GM21447 (cell line): ENCODE results near the gene KLHL20.
"Not testable (repeated sequence)": the region's sequence is repeated elsewhere in the genome, so short reads cannot be mapped to it uniquely, and the experiment has no call there.

Source experiments
- ATAC-seq: cut with Tn5 transposase; IDR thresholded peaks from one replicate; pipeline ENCODE4 v1.9.1; 2021; ENCODE audit not compliant: unreplicated experiment

The KLHL20 gene

GRCh38 chr1:173749137-173749536, 34.4 kb downstream of the KLHL20 start:
- ATAC-seq: no peak

DNA sequence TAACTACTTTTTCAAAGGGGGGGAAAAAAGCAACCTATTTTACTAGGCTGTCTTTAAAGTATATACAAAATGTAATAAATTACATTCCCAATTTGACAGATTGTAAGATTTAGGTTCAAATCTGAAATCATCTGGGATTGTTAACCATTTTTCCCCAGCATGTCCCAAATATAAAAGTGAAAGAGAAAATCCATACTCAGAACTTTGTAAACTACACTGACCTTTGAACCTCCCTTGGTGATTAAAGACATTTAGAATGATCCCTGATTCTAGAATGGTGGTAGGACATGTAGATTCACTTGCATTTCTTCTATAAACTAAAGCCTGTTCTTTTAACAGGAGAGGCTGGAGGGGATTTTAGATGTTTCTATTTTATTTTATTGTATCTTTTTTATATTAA, 39.0 kb downstream of the KLHL20 start:
- no peak for ATAC-seq

- ATAC-seq: no peak
Measured at GRCh38 chr1:173757666-173758065, 42.9 kb downstream of the KLHL20 start.

DNA sequence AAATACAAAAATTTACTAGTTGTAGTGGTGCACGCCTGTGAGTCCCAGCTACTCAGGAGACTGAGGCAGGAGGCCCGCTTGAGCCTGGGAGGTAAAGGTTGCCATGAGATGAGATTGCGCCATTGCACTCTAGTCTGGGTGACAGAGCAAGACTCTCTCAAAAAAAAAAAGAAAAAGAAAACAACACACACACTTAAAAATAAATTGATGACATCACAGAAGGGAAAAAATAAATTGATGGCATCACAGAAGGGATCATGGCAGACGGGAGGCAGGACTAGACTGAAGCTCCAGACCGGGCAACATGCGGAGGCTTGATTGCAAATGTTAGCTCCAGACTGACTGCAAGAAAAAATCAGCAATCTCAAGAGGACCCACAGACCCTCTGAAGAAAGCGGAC, 43.3 kb downstream of the KLHL20 start:
- ATAC-seq: no peak

DNA sequence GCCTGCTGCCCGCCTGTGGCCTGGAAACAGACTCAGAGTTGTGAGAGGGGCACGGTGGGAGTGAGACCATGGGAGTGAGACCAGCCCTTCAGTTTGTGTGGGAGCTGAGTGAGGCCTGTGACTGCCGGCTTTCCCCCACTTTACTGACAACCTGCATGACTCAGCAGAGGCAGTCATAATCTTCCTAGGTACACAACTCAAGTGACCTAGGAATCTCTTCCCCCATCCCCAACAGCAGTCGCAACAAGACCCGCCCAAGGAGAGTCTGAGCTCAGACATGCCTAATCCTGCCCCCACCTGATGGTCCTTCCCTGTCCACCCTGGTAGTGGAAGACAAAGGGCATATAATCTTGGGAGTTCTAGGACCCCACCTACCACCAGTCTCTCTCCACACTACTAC, 44.2 kb downstream of the KLHL20 start:
- ATAC-seq: no peak

DNA sequence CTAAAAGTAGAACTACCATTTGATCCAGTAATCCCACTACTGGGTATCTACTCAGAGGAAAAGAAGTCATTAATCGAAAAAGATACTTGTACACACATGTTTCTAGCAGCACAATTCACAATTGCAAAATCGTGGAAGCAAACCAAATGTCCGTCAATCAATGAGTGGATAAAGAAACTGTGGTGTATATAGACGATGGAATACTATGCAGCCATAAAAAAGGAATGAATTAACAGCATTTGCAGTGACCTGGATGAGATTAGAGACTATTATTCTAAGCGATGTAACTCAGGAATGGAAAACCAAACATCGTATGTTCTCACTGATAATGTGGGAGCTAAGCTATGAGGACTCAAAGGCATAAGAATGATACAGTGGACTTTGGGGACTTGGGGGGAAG, 49.5 kb downstream of the KLHL20 start:
- not testable (repeated sequence) for ATAC-seq

GRCh38 chr1:173768206-173768605, 53.4 kb downstream of the KLHL20 start:
- no peak for ATAC-seq

GRCh38 chr1:173768827-173769226, 54.0 kb downstream of the KLHL20 start:
- ATAC-seq: no peak

GRCh38 chr1:173770330-173770729, 55.5 kb downstream of the KLHL20 start:
- ATAC-seq: not testable (repeated sequence)

DNA sequence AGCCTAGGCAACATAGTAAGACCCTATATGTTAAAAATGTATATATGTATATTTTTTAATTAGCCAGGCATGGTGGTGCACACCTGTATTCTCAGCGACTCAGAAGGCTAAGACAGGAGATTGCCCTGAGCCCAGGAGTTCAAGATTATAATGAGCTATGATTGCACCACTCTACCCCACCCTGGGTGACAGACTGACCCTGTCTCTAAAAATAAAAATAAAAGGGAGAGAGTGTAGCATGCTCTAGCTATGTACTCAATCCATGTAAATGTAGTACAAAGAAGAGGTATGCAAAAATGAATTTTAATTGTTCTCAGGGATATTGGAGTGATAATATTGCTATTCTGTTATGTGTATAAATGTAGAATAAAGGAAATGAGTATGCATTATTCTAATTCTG, 56.8 kb downstream of the KLHL20 start:
- no peak for ATAC-seq

DNA sequence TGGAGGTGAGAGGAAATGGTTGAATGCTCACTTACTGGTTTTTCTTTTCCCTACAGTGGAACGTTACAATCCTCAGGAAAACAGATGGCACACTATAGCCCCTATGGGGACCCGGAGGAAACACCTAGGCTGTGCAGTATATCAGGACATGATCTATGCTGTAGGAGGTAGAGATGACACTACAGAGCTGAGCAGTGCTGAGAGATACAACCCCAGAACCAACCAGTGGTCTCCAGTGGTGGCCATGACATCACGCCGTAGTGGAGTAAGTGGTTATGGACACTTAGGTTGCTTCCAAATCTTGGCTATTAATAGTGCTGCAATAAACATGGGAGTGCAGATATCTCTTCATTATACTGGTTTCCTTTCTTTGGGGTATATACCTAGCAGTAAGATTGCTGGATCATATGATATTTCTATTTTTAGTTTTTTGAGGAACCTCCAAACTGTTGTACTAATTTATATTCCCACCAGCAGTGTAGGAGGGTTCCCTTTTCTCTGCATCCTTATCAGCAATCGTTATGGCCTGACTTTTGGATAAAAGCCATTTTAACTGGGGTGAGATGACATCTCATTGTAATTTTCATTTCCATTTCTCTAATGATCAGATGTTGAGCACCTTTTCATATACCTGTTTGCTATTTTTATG, 60.9 kb downstream of the KLHL20 start:
- no peak for ATAC-seq

DNA sequence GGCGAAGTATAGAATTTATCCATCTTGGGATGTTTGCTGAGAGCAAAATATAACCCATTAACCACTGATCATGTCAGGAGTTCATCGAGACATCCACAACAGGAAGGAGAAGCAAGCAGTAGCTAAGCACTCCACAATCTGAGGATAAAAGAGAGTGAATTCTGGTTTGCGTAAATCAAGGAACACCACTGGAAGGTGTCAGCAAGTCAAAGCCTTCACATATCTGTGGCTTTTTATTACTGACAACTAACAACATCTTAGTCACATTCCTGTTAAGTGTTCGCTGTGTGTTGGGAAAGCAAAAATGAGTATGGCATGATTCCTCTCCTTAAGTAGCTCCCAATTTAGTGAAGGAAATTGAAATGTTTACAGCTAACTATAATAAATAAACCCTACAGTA, 65.2 kb downstream of the KLHL20 start:
- ATAC-seq: no peak

- ATAC-seq: no peak
Measured at GRCh38 chr1:173784997-173785396, 70.2 kb downstream of the KLHL20 start.

- no peak for ATAC-seq
Measured at GRCh38 chr1:173789841-173790240, 75.1 kb downstream of the KLHL20 start.

- ATAC-seq: no peak
Measured at GRCh38 chr1:173798078-173798477, 83.3 kb downstream of the KLHL20 start.

DNA sequence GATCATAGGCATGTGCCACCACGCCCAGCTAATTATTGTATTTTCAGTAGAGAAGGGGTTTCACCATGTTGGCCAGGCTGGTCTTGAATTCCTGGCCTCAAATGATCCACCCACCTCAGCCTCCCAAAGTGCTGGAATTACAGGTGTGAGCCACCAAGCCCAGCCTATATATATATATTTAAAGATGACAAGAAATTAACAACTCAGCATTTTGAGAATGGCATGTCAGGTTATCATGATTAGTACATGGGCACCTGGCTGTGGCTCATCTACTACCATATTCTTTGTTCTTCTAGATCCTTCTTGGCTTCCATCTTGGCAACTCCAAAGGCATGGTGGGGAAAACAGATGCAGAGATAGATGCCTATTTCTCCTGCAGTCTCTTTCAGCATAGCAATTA, 85.2 kb downstream of the KLHL20 start:
- ATAC-seq: not testable (repeated sequence)

DNA sequence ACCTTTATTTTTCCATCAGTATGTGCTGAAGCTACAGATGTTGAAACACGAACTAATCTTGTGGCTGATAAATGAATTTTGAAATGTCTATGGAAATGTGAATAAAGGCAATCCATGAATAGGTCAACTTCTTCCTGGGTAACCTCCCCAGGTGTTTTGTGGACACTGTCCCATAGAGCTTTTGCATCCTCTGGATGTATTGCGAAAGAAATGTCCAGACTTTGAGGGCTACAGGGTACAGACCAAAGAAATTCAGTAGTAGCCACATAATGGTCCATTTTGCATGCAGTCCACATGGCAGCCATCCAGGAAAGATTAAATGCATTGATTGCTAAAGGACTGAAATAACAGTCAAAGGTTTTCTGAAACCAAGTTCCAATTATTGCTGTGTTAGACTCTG, 88.2 kb downstream of the KLHL20 start:
- ATAC-seq: no peak

DNA sequence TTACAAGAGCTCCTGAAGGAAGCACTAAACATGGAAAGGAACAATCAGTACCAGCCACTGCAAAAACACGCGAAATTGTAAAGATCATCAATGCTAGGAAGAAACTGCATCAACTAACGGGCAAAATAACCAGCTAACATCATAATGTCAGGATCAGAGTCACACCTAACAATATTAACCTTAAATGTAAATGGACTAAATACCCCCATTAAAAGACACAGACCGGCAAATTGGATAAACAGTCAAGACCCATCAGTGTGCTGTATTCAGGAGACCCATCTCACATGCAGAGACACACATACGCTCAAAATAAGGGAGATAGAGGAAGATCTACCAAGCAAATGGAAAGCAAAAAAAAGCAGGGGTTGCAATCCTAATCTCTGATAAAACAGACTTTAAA, 98.9 kb downstream of the KLHL20 start:
- ATAC-seq: not testable (repeated sequence)

- no peak for ATAC-seq
Measured at GRCh38 chr1:173818459-173818858, 103.7 kb downstream of the KLHL20 start.

DNA sequence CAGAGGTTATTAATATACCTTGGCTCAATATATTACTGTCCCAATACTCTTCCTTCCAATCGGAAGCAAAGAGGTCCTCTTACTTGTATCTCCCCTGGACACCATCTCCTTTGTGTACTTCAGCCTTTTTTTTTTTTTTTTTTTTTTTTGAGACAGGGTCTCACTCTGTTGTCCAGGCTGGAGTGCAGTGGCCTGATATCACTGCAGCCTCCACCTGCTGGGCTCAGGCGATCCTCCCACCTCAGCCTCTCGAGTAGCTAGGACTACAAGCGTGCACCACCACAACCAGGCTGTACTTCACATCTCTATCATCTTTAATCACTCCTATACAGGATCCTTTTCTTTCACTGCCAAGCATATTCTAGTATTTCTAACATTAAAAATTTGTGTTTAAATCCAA, 106.9 kb downstream of the KLHL20 start:
- ATAC-seq: no peak

DNA sequence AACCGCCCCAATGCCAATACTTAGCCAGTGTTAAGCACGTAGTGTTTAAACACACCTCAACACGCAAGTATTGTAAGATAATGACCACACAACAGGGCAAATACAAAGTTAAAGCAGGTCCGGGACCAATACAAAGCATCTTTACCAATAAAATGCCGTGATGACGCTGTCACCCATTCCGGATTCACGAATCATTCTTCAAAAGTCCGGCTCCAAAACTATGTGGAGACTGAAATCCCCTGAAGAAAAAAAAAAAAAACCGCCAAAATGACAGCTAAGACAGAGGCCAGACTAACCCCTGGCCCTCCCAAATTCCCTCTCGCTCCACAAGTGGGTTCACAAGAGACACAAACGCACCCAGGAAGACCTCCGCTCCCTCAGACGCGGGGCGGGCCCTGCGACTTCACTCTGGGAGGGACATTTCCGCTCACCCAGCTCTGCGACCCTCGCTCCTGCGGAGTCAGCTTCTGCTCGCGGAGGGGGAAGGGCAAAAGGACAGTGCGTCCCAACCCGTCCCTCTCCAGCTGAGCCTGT, 109.1 kb downstream of the KLHL20 start:
- peak; percentile 45 for ATAC-seq

- peak; percentile 82 for ATAC-seq
Measured at GRCh38 chr1:173824315-173825081, 109.7 kb downstream of the KLHL20 start, which contains the start of the genes CENPL and DARS2. CENPL (minus strand) TSS chr1:173824883; CDS start chr1:173811299, 13,584 bp downstream. DARS2 (plus strand) TSS chr1:173824673; CDS start chr1:173825230, 557 bp downstream.
